A549 (cell line): Measurements from ENCODE around the gene IFT27.

Experiments
- CEBPB ChIP-seq, 2 experiments: fragments of >200 bp in 1 of 2; sonication (Bioruptor Twin) in 1 of 2; formaldehyde crosslinking in 1 of 2; IDR thresholded peaks; 2 replicates each; pipeline ENCODE4 v1.6.1; 2012 to 2016
- CTCF ChIP-seq: fragments of >200 bp; sonication (Bioruptor Twin); formaldehyde crosslinking; IDR thresholded peaks from 3 replicates; pipeline ENCODE4 v1.5.1; 2016
- EP300 ChIP-seq, 2 experiments: fragments of >200 bp; sonication (Bioruptor Twin); formaldehyde crosslinking; IDR thresholded peaks; 2 replicates in 1 of 2; 3 replicates in 1 of 2; pipeline ENCODE4 v1.6.1; 2016 to 2017
- JUNB ChIP-seq: fragments of >200 bp; sonication (Bioruptor Twin); formaldehyde crosslinking; IDR thresholded peaks from 2 replicates; pipeline ENCODE4 v1.6.1; 2016
- MAZ ChIP-seq: fragments of 150-350 bp; IDR thresholded peaks from 2 replicates; pipeline ENCODE4 v1.6.1; 2014; ENCODE audit warnings: antibody characterized with exemption, low read depth, low read length, borderline replicate concordance
- MYC ChIP-seq: IDR thresholded peaks from 2 replicates; pipeline ENCODE4 v1.6.1; 2012; ENCODE audit warnings: mild to moderate bottlenecking, inconsistent platforms, low read length, improper control_type of control experiment, borderline replicate concordance
- PHF8 ChIP-seq: fragments of 200-600 bp; sonication (generic); IDR thresholded peaks from 2 replicates; pipeline ENCODE4 v1.6.1; 2016; ENCODE audit warnings: low read depth, mild to moderate bottlenecking, antibody characterized with exemption, moderate library complexity, borderline replicate concordance
- POLR2A ChIP-seq: IDR thresholded peaks from 2 replicates; pipeline ENCODE4 v1.6.1; 2012; ENCODE audit warnings: mild to moderate bottlenecking, low read length
- POLR2AphosphoS2 ChIP-seq: conservative IDR thresholded peaks from 2 replicates; pipeline ENCODE4 v1.6.1; 2012; ENCODE audit warnings: low read length, improper control_type of control experiment, inconsistent platforms
- RAD21 ChIP-seq, 2 experiments: fragments of >200 bp in 1 of 2; sonication (Bioruptor Twin) in 1 of 2; formaldehyde crosslinking in 1 of 2; IDR thresholded peaks in 1 of 2; conservative IDR thresholded peaks in 1 of 2; 2 replicates in 1 of 2; 3 replicates in 1 of 2; pipeline ENCODE4 v1.6.1; 2012 to 2018; ENCODE audit warnings: inconsistent platforms in 1 of 2
- ZSCAN20 ChIP-seq: fragments of 250-450 bp; sonication (Bioruptor Pico); IDR thresholded peaks from 2 replicates; pipeline ENCODE4 v1.8.0; 2022; ENCODE audit warnings: mild to moderate bottlenecking, moderate library complexity

DNA sequence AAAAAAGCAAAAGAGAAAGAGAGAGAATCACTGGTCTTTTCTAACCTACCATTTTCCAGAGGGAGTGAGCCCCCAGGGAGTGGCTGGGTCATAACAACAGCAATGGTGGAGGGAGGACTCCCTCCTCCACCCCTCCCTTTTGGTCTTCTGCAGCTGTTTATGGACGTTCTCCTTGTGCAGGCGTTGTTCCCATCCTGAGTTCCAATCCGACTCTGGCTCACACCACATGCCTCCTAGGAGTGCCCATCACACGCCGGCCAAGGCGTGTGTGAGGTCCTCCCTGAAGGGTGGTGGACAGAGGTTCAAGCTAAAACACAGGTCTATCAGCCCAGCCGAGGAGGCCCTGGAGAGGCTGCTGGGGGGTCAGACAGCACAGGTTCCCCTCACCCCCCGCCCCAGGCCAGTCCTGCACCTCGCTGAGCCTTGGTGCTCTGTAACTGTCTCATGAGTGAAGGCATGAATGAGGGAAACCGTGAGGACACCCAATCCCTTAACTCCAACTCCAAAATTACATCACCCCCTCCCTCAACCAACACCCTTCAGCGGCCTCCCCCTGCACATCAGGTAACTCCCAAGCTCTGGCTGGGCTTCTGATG, 29.4 kb downstream of the IFT27 start:
- TF ChIP-seq MAZ (no peak), POLR2AphosphoS2 (no peak), POLR2A (no peak), ZSCAN20 (CRISPR knock-in tag) (no peak), CTCF (no peak), RAD21 (conservative IDR thresholded peaks at IDR 0.05 in 1 of 2, IDR thresholded peaks at IDR 0.05 in 1 of 2) (no peak), PHF8 (no peak), MYC (no peak), CEBPB (IDR thresholded peaks at IDR 0.05) (no peak), EP300 (IDR thresholded peaks at IDR 0.05) (no peak), JUNB (no peak)
